A549 (cell line): ENCODE measurements around the gene RIC3. TPM values are rescaled to one million over a fixed set of nuclear protein-coding genes. Genes with fewer than 3 reads are reported as not detected.
A peak's percentile ranks its signal among the peaks of the same experiment; 100 is the strongest.

ENCODE experiments used
- ATAC-seq, 2 experiments: fragments of 200-7000 bp in 1 of 2; fragments of >200 bp in 1 of 2; cut with Nextera tagmentation in 1 of 2; cut with Tn5 transposase in 1 of 2; 3 replicates each; pipeline versions ENCODE4 v1.8.0 to v1.9.1; 2018 to 2020; ENCODE audit warnings: mild to moderate bottlenecking in 1 of 2, moderate library complexity in 1 of 2
- CTCF ChIA-PET: fragments of 300-600 bp; sonication (Branson Sonifier 250); formaldehyde crosslinking; extraction: SDS; loops from one replicate; lab custom pipeline; 2021; ENCODE audit warnings: antibody characterized with exemption, inconsistent platforms; lab: Yijun Ruan, JAX
- POLR2A ChIA-PET: fragments of 350-600 bp; formaldehyde crosslinking; extraction: SDS; loops from one replicate; lab custom pipeline; 2021; ENCODE audit warnings: antibody characterized with exemption, inconsistent platforms; lab: Yijun Ruan, JAX
- DNase-seq, 2 experiments: peaks; one replicate each; pipeline versions ENCODE4 v3.0.0 to v3.0.0-alpha.2; 2011 to 2016; ENCODE audit warnings: low read depth in 1 of 2, low spot score in 1 of 2
- FAIRE-seq: peaks from 2 replicates; lab custom pipeline; 2011; peaks lifted over from hg19 to GRCh38; lab: Jason Lieb, UNC
- H3K27ac ChIP-seq, 2 experiments: fragments of >200 bp; sonication (Bioruptor Twin); formaldehyde crosslinking; 3 replicates each; pipeline ENCODE4 v1.5.1; 2016 to 2017
- H3K4me1 ChIP-seq: fragments of >200 bp; sonication (Bioruptor Twin); formaldehyde crosslinking; 3 replicates; pipeline ENCODE4 v1.6.1; 2016
- H3K4me2 ChIP-seq: fragments of >200 bp; sonication (Bioruptor Twin); formaldehyde crosslinking; 3 replicates; pipeline ENCODE4 v1.6.1; 2016
- H3K4me3 ChIP-seq: fragments of >200 bp; sonication (Bioruptor Twin); formaldehyde crosslinking; 3 replicates; pipeline ENCODE4 v1.5.1; 2016
- H3K9me3 ChIP-seq: fragments of >200 bp; sonication (Bioruptor Twin); formaldehyde crosslinking; 3 replicates; pipeline ENCODE4 v1.6.1; 2016
- CBX8 ChIP-seq: fragments of 200-600 bp; sonication (generic); IDR thresholded peaks from 2 replicates; pipeline ENCODE4 v1.6.1; 2016
- CHD2 ChIP-seq: fragments of 150-350 bp; IDR thresholded peaks from 2 replicates; pipeline ENCODE4 v1.6.1; 2014; ENCODE audit warnings: low read length; ENCODE audit not compliant: partially characterized antibody
- E2F6 ChIP-seq: IDR thresholded peaks from 2 replicates; pipeline ENCODE4 v1.6.1; 2012; ENCODE audit warnings: low read depth, borderline replicate concordance
- EHF ChIP-seq: fragments of 250-450 bp; sonication (Bioruptor Pico); IDR thresholded peaks from 2 replicates; pipeline ENCODE4 v1.5.0; 2020; ENCODE audit warnings: mild to moderate bottlenecking
- EHMT2 ChIP-seq: fragments of 200-600 bp; sonication (generic); IDR thresholded peaks from 2 replicates; pipeline ENCODE4 v1.6.1; 2016; ENCODE audit warnings: antibody characterized with exemption, low read depth, mild to moderate bottlenecking, moderate library complexity
- ELK1 ChIP-seq: fragments of 150-350 bp; IDR thresholded peaks from 2 replicates; pipeline ENCODE4 v1.6.1; 2014; ENCODE audit warnings: low read depth, mild to moderate bottlenecking, low read length
- ESRRA ChIP-seq: fragments of 150-350 bp; IDR thresholded peaks from 2 replicates; pipeline ENCODE4 v1.6.1; 2014; ENCODE audit warnings: mild to moderate bottlenecking, low read length, borderline replicate concordance
- FOXS1 ChIP-seq: fragments of 250-450 bp; sonication (Bioruptor Pico); IDR thresholded peaks from 2 replicates; pipeline ENCODE4 v1.5.0; 2020; ENCODE audit warnings: mild to moderate bottlenecking, moderate library complexity
- HEYL ChIP-seq: fragments of 250-450 bp; sonication (Bioruptor Pico); IDR thresholded peaks from 2 replicates; pipeline ENCODE4 v1.8.0; 2021; ENCODE audit warnings: mild to moderate bottlenecking, moderate library complexity
- HOXB13 ChIP-seq: fragments of 250-450 bp; sonication (Bioruptor Pico); IDR thresholded peaks from 2 replicates; pipeline ENCODE4 v1.5.0; 2020; ENCODE audit warnings: low read depth, mild to moderate bottlenecking, moderate library complexity
- HOXB5 ChIP-seq: fragments of 250-450 bp; sonication (Bioruptor Pico); IDR thresholded peaks from 2 replicates; pipeline ENCODE4 v1.5.0; 2020; ENCODE audit warnings: mild to moderate bottlenecking, moderate library complexity
- JUN ChIP-seq, 2 experiments: fragments of >200 bp; sonication (Bioruptor Twin); formaldehyde crosslinking; IDR thresholded peaks; 2 replicates in 1 of 2; 3 replicates in 1 of 2; pipeline ENCODE4 v1.6.1; 2016 to 2017
- KDM1A ChIP-seq: fragments of 200-600 bp; sonication (generic); IDR thresholded peaks from 2 replicates; pipeline ENCODE4 v1.6.1; 2016; ENCODE audit warnings: low read depth, mild to moderate bottlenecking
- MAFK ChIP-seq: fragments of 450-650 bp; IDR thresholded peaks from 2 replicates; pipeline ENCODE4 v1.6.1; 2014; ENCODE audit not compliant: partially characterized antibody
- MYC ChIP-seq: IDR thresholded peaks from 2 replicates; pipeline ENCODE4 v1.6.1; 2012; ENCODE audit warnings: mild to moderate bottlenecking, inconsistent platforms, low read length, improper control_type of control experiment, borderline replicate concordance
- NFE2L2 ChIP-seq: fragments of 150-350 bp; conservative IDR thresholded peaks from 2 replicates; pipeline ENCODE4 v1.6.1; 2014; ENCODE audit warnings: low read length
- PHF8 ChIP-seq: fragments of 200-600 bp; sonication (generic); IDR thresholded peaks from 2 replicates; pipeline ENCODE4 v1.6.1; 2016; ENCODE audit warnings: low read depth, mild to moderate bottlenecking, antibody characterized with exemption, moderate library complexity, borderline replicate concordance
- POLR2AphosphoS2 ChIP-seq: conservative IDR thresholded peaks from 2 replicates; pipeline ENCODE4 v1.6.1; 2012; ENCODE audit warnings: low read length, improper control_type of control experiment, inconsistent platforms
- RAD21 ChIP-seq, 2 experiments: fragments of >200 bp in 1 of 2; sonication (Bioruptor Twin) in 1 of 2; formaldehyde crosslinking in 1 of 2; IDR thresholded peaks in 1 of 2; conservative IDR thresholded peaks in 1 of 2; 2 replicates in 1 of 2; 3 replicates in 1 of 2; pipeline ENCODE4 v1.6.1; 2012 to 2018; ENCODE audit warnings: inconsistent platforms in 1 of 2
- REST ChIP-seq: fragments of 200-600 bp; sonication (generic); IDR thresholded peaks from 2 replicates; pipeline ENCODE4 v1.6.1; 2016; ENCODE audit warnings: antibody characterized with exemption, mild to moderate bottlenecking, moderate library complexity
- RNF2 ChIP-seq: fragments of 200-600 bp; sonication (generic); IDR thresholded peaks from 2 replicates; pipeline ENCODE4 v1.6.1; 2016; ENCODE audit warnings: low read depth, mild to moderate bottlenecking, antibody characterized with exemption, moderate library complexity, borderline replicate concordance
- SMC3 ChIP-seq: fragments of >200 bp; sonication (Bioruptor Twin); formaldehyde crosslinking; IDR thresholded peaks from 3 replicates; pipeline ENCODE4 v1.6.1; 2018; ENCODE audit warnings: inconsistent platforms
- TFCP2L1 ChIP-seq: fragments of 250-450 bp; sonication (Bioruptor Pico); IDR thresholded peaks from 2 replicates; pipeline ENCODE4 v1.5.0; 2021; ENCODE audit warnings: mild to moderate bottlenecking
- TP53 ChIP-seq: fragments of 250-450 bp; sonication (Bioruptor Pico); IDR thresholded peaks from 2 replicates; pipeline ENCODE4 v1.5.0; 2021; ENCODE audit warnings: mild to moderate bottlenecking, moderate library complexity
- ZC3H11A ChIP-seq: fragments of 450-650 bp; IDR thresholded peaks from 2 replicates; pipeline ENCODE4 v1.6.1; 2014; ENCODE audit warnings: antibody characterized with exemption, mild to moderate bottlenecking
- ZNF302 ChIP-seq: fragments of 250-450 bp; sonication (Bioruptor Pico); IDR thresholded peaks from 2 replicates; pipeline ENCODE4 v1.9.0; 2021; ENCODE audit warnings: inconsistent platforms, mild to moderate bottlenecking, moderate library complexity
- WGBS: methylation state at CpG from one replicate; pipeline ENCODE4 v1.1.6; 2017; ENCODE audit errors: missing lambda C conversion rate; 5-methylcytosine and 5-hydroxymethylcytosine counted together
- polyA plus RNA-seq, 4 experiments: library from polyadenylated mRNA; depleted of rRNA in 3 of 4; stranded (reverse); fragments of >200 nt; fragmentation: RNase III in 1 of 4; extraction: RNeasy Plus Mini Kit Qiagen cat#74134 plus additional on column Dnase treatment in 1 of 4; gene quantifications; 2 replicates in 3 of 4; 3 replicates in 1 of 4; pipeline ENCODE4 v1.2.3, GENCODE V29; 2011 to 2017
- TF ChIP-seq, protein P1 (sequence below): fragments of >200 bp; sonication (Bioruptor Twin); formaldehyde crosslinking; IDR thresholded peaks from 2 replicates; pipeline ENCODE4 v1.6.1; 2016

RIC3 gene
- polyA plus RNA-seq, 2 of the 4 experiments (the other 2 are of a cell fraction): 1.7 to 3.2 TPM

DNA sequence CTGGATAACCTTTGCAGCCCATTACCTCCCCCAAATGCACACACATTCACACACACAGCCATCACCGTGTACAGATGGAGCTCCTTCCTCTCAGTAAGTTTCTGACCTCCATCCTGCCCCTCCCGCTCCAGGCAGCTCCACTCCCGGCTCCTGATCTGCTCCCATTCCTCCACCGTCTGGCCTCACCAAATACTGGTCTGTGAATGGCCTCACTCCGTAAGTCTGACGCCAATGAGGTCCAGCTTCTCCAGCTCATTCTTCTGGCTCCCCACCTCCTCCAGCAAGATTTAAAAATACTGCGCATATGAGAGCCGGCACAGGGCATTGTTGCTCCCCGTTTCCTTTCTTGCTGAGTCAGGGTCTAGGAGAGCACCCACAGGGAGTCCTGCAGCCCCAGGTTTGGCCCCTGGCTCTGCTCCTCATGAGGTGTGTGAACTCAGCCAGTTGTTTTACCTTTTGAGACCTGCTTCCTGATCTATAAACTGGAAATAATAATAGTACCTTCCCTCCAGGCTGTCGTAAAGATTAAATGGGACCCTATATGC, 101.8 kb downstream of the RIC3 start:
- no peak for TF ChIP-seq HOXB5
- no peak for TF ChIP-seq CBX8
- TF ChIP-seq RAD21 (conservative IDR thresholded peaks at IDR 0.05 in 1 of 2, IDR thresholded peaks at IDR 0.05 in 1 of 2): no peak
- TF ChIP-seq MAFK: peak; percentile 61
- TF ChIP-seq EHMT2: no peak
- ChIA-PET CTCF (interaction anchor here (0.9 to 5.0 kb wide), 8 partner anchors 12 to 174 kb away, joined by 3 to 49 read pairs (median 6); no protein-coding TSS in a partner anchor), POLR2A (no interaction called here)
- no peak for FAIRE-seq
- H3K9me3 ChIP-seq: no peaks in the 10 kb centered on the region
- WGBS: 66% methylated on average over 10 of the region's 10 CpGs
- no peak overlapping the region for H3K4me2 ChIP-seq
- H3K27ac ChIP-seq: no peak overlapping the region
- no peak overlapping the region for H3K4me3 ChIP-seq
- DNase-seq: no peak
- peak in 1 of 2 experiments; percentile 7; a peak in 1 of 6 replicates for ATAC-seq
- H3K4me1 ChIP-seq: peaks cover 15% of the 10 kb centered on the region

- POLR2A ChIA-PET: no interaction called here
- DNase-seq (no peak), ATAC-seq (peak in 1 of 2 experiments; percentile 24; a peak in 3 of 6 replicates), FAIRE-seq (no peak)
- H3K4me1 ChIP-seq: peaks cover 15% of the 10 kb centered on the region
- H3K27ac ChIP-seq: no peak overlapping the region
- WGBS: 71% methylated on average over 12 of the region's 17 CpGs
- no peaks in the 10 kb centered on the region for H3K9me3 ChIP-seq
- CTCF ChIA-PET: interaction anchor here (0.9 to 5.0 kb wide), 6 partner anchors 11 to 173 kb away, joined by 3 to 49 read pairs (median 6); no protein-coding TSS in a partner anchor
- TF ChIP-seq ZC3H11A: no peak
- TF ChIP-seq FOXS1 (CRISPR knock-in tag): no peak
- TF ChIP-seq CHD2: no peak
- no peak for TF ChIP-seq POLR2AphosphoS2
- TF ChIP-seq, protein P1, sequence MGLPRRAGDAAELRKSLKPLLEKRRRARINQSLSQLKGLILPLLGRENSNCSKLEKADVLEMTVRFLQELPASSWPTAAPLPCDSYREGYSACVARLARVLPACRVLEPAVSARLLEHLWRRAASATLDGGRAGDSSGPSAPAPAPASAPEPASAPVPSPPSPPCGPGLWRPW: no peak
- no peak for TF ChIP-seq E2F6
- no peak for TF ChIP-seq MYC
- TF ChIP-seq ZNF302: no peak
- TF ChIP-seq RAD21 (conservative IDR thresholded peaks at IDR 0.05 in 1 of 2, IDR thresholded peaks at IDR 0.05 in 1 of 2): no peak
- no peak for TF ChIP-seq TP53 (CRISPR knock-in tag)
- no peak for TF ChIP-seq ELK1
- no peak for TF ChIP-seq SMC3
- TF ChIP-seq EHMT2: no peak
- no peak for TF ChIP-seq TFCP2L1 (CRISPR knock-in tag)
- no peak for TF ChIP-seq KDM1A
- TF ChIP-seq NFE2L2: no peak
- H3K4me3 ChIP-seq: no peak overlapping the region
- H3K4me2 ChIP-seq: no peak overlapping the region
Measured at GRCh38 chr11:8066036-8066910, 102.6 kb downstream of the RIC3 start.

GRCh38 chr11:8065031-8065430, 103.8 kb downstream of the RIC3 start:
- H3K4me2 ChIP-seq: no peak overlapping the region
- WGBS: 93% methylated on average over 2 of the region's 2 CpGs
- FAIRE-seq: no peak
- peaks cover 15% of the 10 kb centered on the region for H3K4me1 ChIP-seq
- ChIA-PET POLR2A (no interaction called here), CTCF (interaction anchor here (5.0 kb wide), 1 partner anchor 59 kb away, joined by 23 read pairs; no protein-coding TSS in a partner anchor)
- H3K9me3 ChIP-seq: no peaks in the 10 kb centered on the region
- ATAC-seq: no peak
- DNase-seq: no peak
- H3K4me3 ChIP-seq: no peak overlapping the region
- no peak overlapping the region for H3K27ac ChIP-seq
- TF ChIP-seq RAD21 (conservative IDR thresholded peaks at IDR 0.05 in 1 of 2, IDR thresholded peaks at IDR 0.05 in 1 of 2) (no peak), EHF (no peak), JUN (IDR thresholded peaks at IDR 0.05) (no peak), ESRRA (no peak), REST (no peak), PHF8 (no peak), MYC (no peak), HOXB13 (CRISPR knock-in tag) (no peak), CBX8 (no peak), HEYL (no peak), RNF2 (no peak)
- TF ChIP-seq, protein P1: no peak
